GM13977 (cell line): ENCODE measurements around the gene APOL3.

Source experiments
- DNase-seq: peaks from one replicate; pipeline ENCODE4 v3.0.0; 2012; ENCODE audit warnings: low spot score
- in situ Hi-C: fragments of 300-500 bp; cut with MboI; formaldehyde crosslinking; loops from one replicate; pipeline ENCODE4 v1.12.0; 2022; ENCODE audit warnings: low sequenced_read_pairs, low pct_unique_long_range_greater_than_20kb, mixed read lengths, inconsistent platforms; ENCODE audit not compliant: unreplicated experiment
- TF ChIP-seq, protein P1 (sequence below): IDR thresholded peaks from 2 replicates; pipeline ENCODE4 v1.5.1; 2012; ENCODE audit warnings: mild to moderate bottlenecking, control low read depth; ENCODE audit not compliant: insufficient read depth; ENCODE audit errors: extremely low read depth, missing control alignments

Gene APOL3

DNA sequence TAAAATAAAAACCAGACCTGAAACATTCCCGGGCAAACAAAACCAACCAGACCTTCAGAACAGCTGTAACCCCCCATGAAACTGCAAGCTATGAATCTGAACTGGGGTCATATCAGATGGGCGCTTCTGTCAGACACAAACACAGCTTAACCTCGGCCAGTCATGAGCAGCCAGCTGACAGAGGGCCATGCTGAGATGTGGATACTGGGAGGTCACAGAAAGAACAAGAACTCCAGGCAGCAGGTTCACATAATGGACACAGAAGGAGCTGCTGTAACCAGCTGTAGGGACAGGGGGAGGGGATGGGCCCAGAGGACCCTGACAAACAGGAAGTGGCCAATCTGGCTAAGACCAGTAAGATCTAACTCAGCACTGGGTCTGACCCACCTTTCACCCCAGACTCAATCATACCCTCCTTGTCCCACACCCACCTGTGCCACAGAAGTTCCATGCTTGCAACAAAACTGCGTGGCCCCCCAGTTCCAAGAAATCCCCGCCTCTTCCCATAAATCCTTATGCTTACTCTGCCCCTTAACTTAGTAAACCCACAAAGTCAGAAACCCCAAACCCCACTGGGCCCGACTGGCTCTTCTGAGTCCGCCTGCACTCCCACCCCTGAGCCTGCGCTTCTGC is 37.1 kb upstream of the APOL3 start:
- DNase-seq = peak; percentile 46
- TF ChIP-seq, protein P1, sequence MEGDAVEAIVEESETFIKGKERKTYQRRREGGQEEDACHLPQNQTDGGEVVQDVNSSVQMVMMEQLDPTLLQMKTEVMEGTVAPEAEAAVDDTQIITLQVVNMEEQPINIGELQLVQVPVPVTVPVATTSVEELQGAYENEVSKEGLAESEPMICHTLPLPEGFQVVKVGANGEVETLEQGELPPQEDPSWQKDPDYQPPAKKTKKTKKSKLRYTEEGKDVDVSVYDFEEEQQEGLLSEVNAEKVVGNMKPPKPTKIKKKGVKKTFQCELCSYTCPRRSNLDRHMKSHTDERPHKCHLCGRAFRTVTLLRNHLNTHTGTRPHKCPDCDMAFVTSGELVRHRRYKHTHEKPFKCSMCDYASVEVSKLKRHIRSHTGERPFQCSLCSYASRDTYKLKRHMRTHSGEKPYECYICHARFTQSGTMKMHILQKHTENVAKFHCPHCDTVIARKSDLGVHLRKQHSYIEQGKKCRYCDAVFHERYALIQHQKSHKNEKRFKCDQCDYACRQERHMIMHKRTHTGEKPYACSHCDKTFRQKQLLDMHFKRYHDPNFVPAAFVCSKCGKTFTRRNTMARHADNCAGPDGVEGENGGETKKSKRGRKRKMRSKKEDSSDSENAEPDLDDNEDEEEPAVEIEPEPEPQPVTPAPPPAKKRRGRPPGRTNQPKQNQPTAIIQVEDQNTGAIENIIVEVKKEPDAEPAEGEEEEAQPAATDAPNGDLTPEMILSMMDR = no peak
- in situ Hi-C loops = no loop called here

DNA sequence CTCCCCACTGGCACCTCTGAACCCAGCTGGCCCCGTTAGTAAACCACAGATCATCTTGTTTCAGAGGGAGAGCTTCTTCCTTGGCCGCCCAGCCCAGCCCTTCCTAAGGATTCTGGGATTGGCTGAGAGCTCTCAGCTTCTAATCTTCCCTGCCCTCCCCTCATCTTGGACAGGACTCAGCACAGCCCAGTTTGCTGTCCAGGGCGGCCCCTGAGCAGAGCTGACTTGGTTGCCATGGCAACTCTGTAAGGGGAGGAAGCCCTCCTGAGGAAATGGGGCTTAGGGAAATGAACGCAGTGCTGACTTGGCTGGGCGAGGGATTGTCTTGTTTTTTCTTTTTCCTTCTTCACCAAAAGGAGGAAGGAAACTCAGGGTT is 36.5 kb upstream of the APOL3 start:
- no peak for DNase-seq
- TF ChIP-seq, protein P1 = no peak
- in situ Hi-C loops = no loop called here

DNA sequence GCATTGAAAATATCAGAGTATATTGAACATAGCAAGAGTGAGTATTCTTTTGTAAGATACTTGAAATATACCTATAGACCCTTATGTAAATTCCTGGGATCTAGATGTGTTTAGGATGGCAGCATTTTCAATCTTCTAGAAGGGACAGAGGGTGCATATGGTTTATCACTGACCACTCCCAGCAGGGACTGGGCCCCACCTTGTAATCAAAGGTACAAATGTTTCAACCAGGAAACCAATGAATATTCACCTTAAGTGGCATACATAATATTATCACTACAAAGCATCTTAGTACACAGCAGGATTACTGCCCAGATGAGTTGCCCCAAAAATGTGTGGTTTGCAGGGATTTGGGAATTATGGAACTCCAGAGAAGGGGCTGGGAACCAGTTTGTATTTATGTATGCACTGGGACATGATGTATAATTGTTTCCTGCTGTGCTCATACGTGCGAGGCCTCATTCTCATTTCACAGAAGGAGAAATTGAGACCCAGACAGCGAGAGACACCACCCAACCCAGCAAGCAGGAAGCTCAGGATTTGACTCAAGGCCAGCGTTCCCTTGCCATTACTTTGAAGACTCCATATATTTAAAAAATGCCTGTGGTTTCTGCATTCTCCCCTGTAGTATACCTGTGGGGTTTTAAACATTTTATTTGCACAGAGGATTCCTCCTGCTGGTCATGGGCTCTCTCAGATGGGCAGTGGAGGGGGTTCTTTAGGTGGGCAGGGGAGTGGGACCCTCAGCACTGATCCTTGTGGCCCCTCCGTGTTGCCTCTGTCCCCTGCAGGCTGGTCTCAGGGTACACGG is 35.9 kb upstream of the APOL3 start:
- in situ Hi-C loops = no loop called here
- TF ChIP-seq, protein P1 = no peak
- no peak for DNase-seq

DNA sequence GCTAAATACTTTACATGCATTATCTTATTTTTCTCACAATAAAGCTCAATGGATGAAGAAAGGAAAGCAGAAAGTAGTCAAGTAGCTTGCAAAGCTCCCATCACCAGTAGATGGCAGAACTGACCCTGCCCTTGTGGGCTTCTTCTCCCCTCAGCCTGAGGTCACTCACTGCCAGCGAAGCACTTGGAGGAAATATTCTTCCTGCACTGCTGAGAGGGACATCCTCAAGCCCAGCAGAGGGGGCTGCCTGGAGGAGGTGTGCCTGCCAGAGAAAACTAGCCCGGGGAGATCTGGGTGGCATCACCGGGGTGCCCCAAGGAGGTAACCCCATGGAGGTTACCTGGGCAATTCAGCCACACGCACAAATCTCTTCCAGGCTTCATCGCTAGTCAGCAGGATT is 34.4 kb upstream of the APOL3 start:
- TF ChIP-seq, protein P1 = peak; percentile 75
- DNase-seq = peak; percentile 56
- in situ Hi-C loops = no loop called here

DNA sequence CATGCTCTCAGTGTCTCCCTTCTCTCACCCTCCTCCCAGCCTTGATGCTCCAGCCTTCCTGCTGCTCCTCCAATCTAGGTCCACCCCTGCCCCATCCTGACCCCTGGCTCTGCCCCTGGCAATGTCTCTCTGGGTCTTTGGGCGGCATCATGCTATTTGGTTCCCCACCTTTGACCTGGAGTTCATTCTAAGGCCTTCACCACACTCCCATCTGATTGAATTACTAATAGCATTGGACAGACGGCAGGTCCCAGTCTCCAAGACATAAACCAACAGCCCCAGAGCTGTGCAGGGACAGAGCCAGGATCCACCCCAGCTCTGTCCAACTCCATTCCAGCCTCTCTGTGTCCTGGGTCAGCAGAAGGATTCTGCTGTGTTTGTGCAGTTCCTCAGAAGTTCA is 33.8 kb upstream of the APOL3 start:
- no peak for DNase-seq
- TF ChIP-seq, protein P1 = no peak
- in situ Hi-C loops = no loop called here

DNA sequence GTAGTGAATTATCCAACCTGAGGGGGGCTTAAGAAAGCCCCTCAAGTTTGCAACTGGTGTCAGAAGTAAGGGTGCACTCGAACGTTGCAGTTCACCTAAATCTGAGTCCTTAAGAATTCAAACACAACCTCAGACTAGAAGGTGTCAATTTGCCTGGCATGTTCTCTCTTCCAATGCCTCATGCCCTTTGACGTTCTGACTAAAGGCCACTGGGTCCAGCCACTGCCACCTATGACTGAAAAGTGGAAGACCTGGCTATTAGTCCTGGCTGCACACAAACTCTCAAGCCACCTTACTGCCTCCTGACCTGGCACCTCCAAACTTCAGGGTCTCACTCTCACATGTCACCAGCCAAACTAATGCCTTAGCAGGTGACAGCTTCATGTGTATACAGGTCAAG is 33.0 kb upstream of the APOL3 start:
- DNase-seq = no peak
- TF ChIP-seq, protein P1 = no peak
- in situ Hi-C loops = no loop called here
